Measurements from ENCODE around the gene SOX21.

SOX21 gene

GRCh38 chr13:94708031-94708859 is 4.1 kb downstream of the SOX21 start:
- no peak for FAIRE-seq

GRCh38 chr13:94707400-94708021 is 4.8 kb downstream of the SOX21 start:
- FAIRE-seq = no peak

GRCh38 chr13:94706843-94707399 is 5.4 kb downstream of the SOX21 start:
- no peak for FAIRE-seq

GRCh38 chr13:94706101-94706842 is 6.1 kb downstream of the SOX21 start:
- FAIRE-seq = no peak

GRCh38 chr13:94705081-94706030 is 7.0 kb downstream of the SOX21 start:
- no peak for FAIRE-seq

- no peak for FAIRE-seq
These were observed 7.8 kb downstream of the SOX21 start for GRCh38 chr13:94704377-94705080.

GRCh38 chr13:94703721-94704314 is 8.5 kb downstream of the SOX21 start:
- no peak for FAIRE-seq

GRCh38 chr13:94703271-94703670 is 9.1 kb downstream of the SOX21 start:
- FAIRE-seq = no peak

GRCh38 chr13:94702181-94703041 is 9.9 kb downstream of the SOX21 start:
- FAIRE-seq = no peak

- no peak for FAIRE-seq
These were observed 10.8 kb downstream of the SOX21 start for GRCh38 chr13:94701313-94702180.

GRCh38 chr13:94700536-94700935 is 11.8 kb downstream of the SOX21 start:
- no peak for FAIRE-seq

- FAIRE-seq = no peak
These were observed 12.3 kb downstream of the SOX21 start for GRCh38 chr13:94700051-94700535.

- FAIRE-seq = no peak
These were observed 16.2 kb downstream of the SOX21 start for GRCh38 chr13:94696171-94696570.

GRCh38 chr13:94692030-94692429 is 20.3 kb downstream of the SOX21 start:
- no peak for FAIRE-seq

- FAIRE-seq = no peak
These were observed 28.9 kb downstream of the SOX21 start for GRCh38 chr13:94683409-94683808.

GRCh38 chr13:94682229-94682628 is 30.1 kb downstream of the SOX21 start:
- no peak for FAIRE-seq

- FAIRE-seq = no peak
These were observed 32.7 kb downstream of the SOX21 start for GRCh38 chr13:94679614-94680013.

GRCh38 chr13:94678845-94679244 is 33.5 kb downstream of the SOX21 start:
- no peak for FAIRE-seq

- FAIRE-seq = no peak
These were observed 34.5 kb downstream of the SOX21 start for GRCh38 chr13:94677799-94678198.

Data from A204.1 (cell line).